ENCODE results near the gene SERPINB6. TPM values are rescaled to one million over a fixed set of nuclear protein-coding genes. Genes with fewer than 3 reads are reported as not detected.

The SERPINB6 gene
- polyA plus RNA-seq, 2 of the 4 experiments (the other 2 are of a cell fraction): 104 to 126 TPM

GRCh38 chr6:2979819-2980464, 8.6 kb upstream of the SERPINB6 start:
- H3K4me1 ChIP-seq: peaks cover 70% of the 10 kb centered on the region
- no peak for TF ChIP-seq MAZ (IDR thresholded peaks at IDR 0.05; ENCODE audit: borderline replicate concordance, low read depth, low read length)
- no peak for TF ChIP-seq ESRRA (IDR thresholded peaks at IDR 0.05; ENCODE audit: borderline replicate concordance, low read length)
- TF ChIP-seq RCOR1 (IDR thresholded peaks at IDR 0.05; ENCODE audit: low read depth, low read length): no peak
- TF ChIP-seq CBX8 (IDR thresholded peaks at IDR 0.05): no peak
- no peak for TF ChIP-seq ZFP36 (IDR thresholded peaks at IDR 0.05; ENCODE audit: borderline replicate concordance, partially characterized antibody)
- no peak for TF ChIP-seq RAD21 (conservative IDR thresholded peaks at IDR 0.05 in 1 of 2, IDR thresholded peaks at IDR 0.05 in 1 of 2)
- no peak for TF ChIP-seq EP300 (IDR thresholded peaks at IDR 0.05)
- TF ChIP-seq HEYL (CRISPR knock-in tag; IDR thresholded peaks at IDR 0.05): peak; percentile 95
- TF ChIP-seq EHF (CRISPR knock-in tag; IDR thresholded peaks at IDR 0.05): peak; percentile 89; the same call in 1 of the 2 replicates
- no peak for TF ChIP-seq HDAC2 (IDR thresholded peaks at IDR 0.05)
- no peak for TF ChIP-seq KDM5A (IDR thresholded peaks at IDR 0.05)
- TF ChIP-seq, protein P1, sequence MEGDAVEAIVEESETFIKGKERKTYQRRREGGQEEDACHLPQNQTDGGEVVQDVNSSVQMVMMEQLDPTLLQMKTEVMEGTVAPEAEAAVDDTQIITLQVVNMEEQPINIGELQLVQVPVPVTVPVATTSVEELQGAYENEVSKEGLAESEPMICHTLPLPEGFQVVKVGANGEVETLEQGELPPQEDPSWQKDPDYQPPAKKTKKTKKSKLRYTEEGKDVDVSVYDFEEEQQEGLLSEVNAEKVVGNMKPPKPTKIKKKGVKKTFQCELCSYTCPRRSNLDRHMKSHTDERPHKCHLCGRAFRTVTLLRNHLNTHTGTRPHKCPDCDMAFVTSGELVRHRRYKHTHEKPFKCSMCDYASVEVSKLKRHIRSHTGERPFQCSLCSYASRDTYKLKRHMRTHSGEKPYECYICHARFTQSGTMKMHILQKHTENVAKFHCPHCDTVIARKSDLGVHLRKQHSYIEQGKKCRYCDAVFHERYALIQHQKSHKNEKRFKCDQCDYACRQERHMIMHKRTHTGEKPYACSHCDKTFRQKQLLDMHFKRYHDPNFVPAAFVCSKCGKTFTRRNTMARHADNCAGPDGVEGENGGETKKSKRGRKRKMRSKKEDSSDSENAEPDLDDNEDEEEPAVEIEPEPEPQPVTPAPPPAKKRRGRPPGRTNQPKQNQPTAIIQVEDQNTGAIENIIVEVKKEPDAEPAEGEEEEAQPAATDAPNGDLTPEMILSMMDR (IDR thresholded peaks at IDR 0.05): no peak
- no peak for TF ChIP-seq MYC (IDR thresholded peaks at IDR 0.05; ENCODE audit: borderline replicate concordance, low read length)
- TF ChIP-seq CEBPB (IDR thresholded peaks at IDR 0.05): no peak
- TF ChIP-seq ZC3H11A (IDR thresholded peaks at IDR 0.05): no peak
- TF ChIP-seq BCL3 (IDR thresholded peaks at IDR 0.05): no peak
- no peak for TF ChIP-seq MAFK (IDR thresholded peaks at IDR 0.05; ENCODE audit: partially characterized antibody)
- no peak for TF ChIP-seq POLR2AphosphoS2 (conservative IDR thresholded peaks at IDR 0.05; ENCODE audit: low read length)
- TF ChIP-seq HOXB5 (CRISPR knock-in tag; IDR thresholded peaks at IDR 0.05): peak; percentile 90; the same call in 1 of the 2 replicates
- no peak for TF ChIP-seq USF2 (IDR thresholded peaks at IDR 0.05)
- no peak for TF ChIP-seq KDM1A (IDR thresholded peaks at IDR 0.05; ENCODE audit: low read depth)
- TF ChIP-seq ELK1 (IDR thresholded peaks at IDR 0.05; ENCODE audit: low read depth, low read length): no peak
- no peak for TF ChIP-seq SREBF2 (IDR thresholded peaks at IDR 0.05)
- peak; percentile 94 for TF ChIP-seq HOXB13 (CRISPR knock-in tag; IDR thresholded peaks at IDR 0.05; ENCODE audit: low read depth)
- TF ChIP-seq ZSCAN20 (CRISPR knock-in tag; IDR thresholded peaks at IDR 0.05): peak; percentile 92
- no peak for TF ChIP-seq JUN (IDR thresholded peaks at IDR 0.05)
- no peak for TF ChIP-seq EHMT2 (IDR thresholded peaks at IDR 0.05; ENCODE audit: low read depth)
- no peak for TF ChIP-seq CHD2 (IDR thresholded peaks at IDR 0.05; ENCODE audit: low read length, partially characterized antibody)
- no peak for TF ChIP-seq PHF8 (IDR thresholded peaks at IDR 0.05; ENCODE audit: borderline replicate concordance, low read depth)
- 0 out of 2 replicates have a peak, but pooled peaks have one; percentile 43 for TF ChIP-seq NPAS2 (CRISPR knock-in tag; IDR thresholded peaks at IDR 0.05; ENCODE audit: borderline replicate concordance)
- no peak for TF ChIP-seq SMC3 (IDR thresholded peaks at IDR 0.05)
- TF ChIP-seq HOXA7 (CRISPR knock-in tag; IDR thresholded peaks at IDR 0.05): peak; percentile 82; the same call in 1 of the 2 replicates
- no peak for TF ChIP-seq E2F6 (IDR thresholded peaks at IDR 0.05; ENCODE audit: borderline replicate concordance, low read depth)
- no peak for TF ChIP-seq RFX5 (IDR thresholded peaks at IDR 0.05)
- TF ChIP-seq RARB (CRISPR knock-in tag; IDR thresholded peaks at IDR 0.05): no peak
- TF ChIP-seq CBX2 (IDR thresholded peaks at IDR 0.05; ENCODE audit: borderline replicate concordance, low read depth): no peak
- peak; percentile 58; the same call in 1 of the 2 replicates for TF ChIP-seq TFCP2L1 (CRISPR knock-in tag; IDR thresholded peaks at IDR 0.05)
- peak; percentile 75; the same call in 1 of the 2 replicates for TF ChIP-seq FOXS1 (CRISPR knock-in tag; IDR thresholded peaks at IDR 0.05)

More at GRCh38 chr6:2979819-2980464, 8.6 kb upstream of the SERPINB6 start:
- H3K4me3 ChIP-seq: no peak overlapping the region
- POLR2A ChIA-PET: interaction anchor here (2.6 kb wide), 1 partner anchor 9 kb away, joined by 9 read pairs; no protein-coding TSS in a partner anchor
- DNase-seq (ENCODE audit: low read depth in 1 of 2, low spot score in 1 of 2): peak in 1 of 2 experiments; percentile 18
- peak overlapping the region; percentile 19 to 70; a peak in 3 of 6 replicates for H3K27ac ChIP-seq
- CTCF ChIA-PET: interaction anchor here (0.8 to 3.6 kb wide), 6 partner anchors 9 to 189 kb away, joined by 3 to 22 read pairs (median 3); no protein-coding TSS in a partner anchor
- H3K4me2 ChIP-seq: peak overlapping the region; percentile 44
- WGBS (ENCODE audit: missing lambda C conversion rate): 0% methylated on average over 2 of the region's 2 CpGs
- peak in 1 of 2 experiments; percentile 21; a peak in 2 of 6 replicates for ATAC-seq
- no peaks in the 10 kb centered on the region for H3K9me3 ChIP-seq
- FAIRE-seq: no peak

All from A549 (cell line).